Epithelial cell of esophagus (primary cell): ENCODE results near the gene FLYWCH1.

ENCODE experiments used
- DNase-seq: peaks from one replicate; pipeline ENCODE4 v3.0.0; 2010; ENCODE audit warnings: low read depth
- H3K4me3 ChIP-seq: 2 replicates; pipeline ENCODE4 v1.5.1; 2011; ENCODE audit warnings: mild to moderate bottlenecking, low read length, control low read depth
- TF ChIP-seq, protein P1 (sequence below): IDR thresholded peaks from 2 replicates; pipeline ENCODE4 v1.5.1; 2011; ENCODE audit warnings: low read depth, mild to moderate bottlenecking, low read length, control low read depth, inconsistent platforms; ENCODE audit not compliant: insufficient read depth; ENCODE audit errors: missing control alignments

FLYWCH1 gene

DNA sequence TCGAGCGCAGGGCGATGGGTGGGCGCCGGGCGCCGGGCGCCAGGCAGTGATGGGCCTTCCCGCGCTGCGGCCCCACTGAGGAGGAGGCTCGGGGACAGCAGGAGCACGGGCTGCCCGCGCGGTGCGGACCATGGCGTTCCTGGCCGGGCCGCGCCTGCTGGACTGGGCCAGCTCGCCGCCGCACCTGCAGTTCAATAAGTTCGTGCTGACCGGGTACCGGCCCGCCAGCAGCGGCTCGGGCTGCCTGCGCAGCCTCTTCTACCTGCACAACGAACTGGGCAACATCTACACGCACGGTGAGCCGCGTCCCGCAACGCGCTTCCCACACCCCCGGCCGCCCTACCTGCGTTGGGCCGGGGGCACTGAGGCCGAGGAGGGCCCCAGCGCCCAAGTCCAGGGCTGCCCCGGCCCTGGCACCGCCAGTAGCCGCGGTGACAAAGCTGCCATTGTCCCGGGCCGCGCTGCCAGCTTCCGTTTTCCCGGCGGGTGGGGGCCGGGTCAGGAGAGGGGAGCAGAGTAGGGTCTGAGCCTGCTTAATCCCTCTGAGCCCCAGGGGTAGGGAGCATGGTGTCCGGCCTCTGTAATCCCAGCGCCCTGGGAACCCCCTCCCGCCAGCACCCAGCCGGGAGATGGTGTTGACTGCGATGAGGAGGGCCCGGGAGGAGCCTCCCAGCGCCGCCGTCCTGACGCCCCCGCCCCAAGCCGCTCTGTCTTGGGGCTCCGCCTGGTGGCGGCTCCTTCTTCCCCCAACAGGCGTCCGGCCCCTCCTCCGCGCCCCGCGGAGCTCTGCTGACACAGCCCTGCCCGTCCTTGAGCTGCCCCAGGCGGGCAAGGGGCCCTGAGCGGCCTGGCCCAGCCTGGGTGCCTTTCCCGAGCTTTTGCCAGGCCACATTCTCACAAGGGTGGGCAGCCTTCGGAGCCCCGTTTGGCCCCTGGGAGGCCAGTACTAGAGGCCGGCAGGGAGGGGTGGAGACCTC is 58.1 kb downstream of the FLYWCH1 start:
- H3K4me3 ChIP-seq = peak overlapping the region; percentile 47
- peak; percentile 79 for DNase-seq
- TF ChIP-seq, protein P1, sequence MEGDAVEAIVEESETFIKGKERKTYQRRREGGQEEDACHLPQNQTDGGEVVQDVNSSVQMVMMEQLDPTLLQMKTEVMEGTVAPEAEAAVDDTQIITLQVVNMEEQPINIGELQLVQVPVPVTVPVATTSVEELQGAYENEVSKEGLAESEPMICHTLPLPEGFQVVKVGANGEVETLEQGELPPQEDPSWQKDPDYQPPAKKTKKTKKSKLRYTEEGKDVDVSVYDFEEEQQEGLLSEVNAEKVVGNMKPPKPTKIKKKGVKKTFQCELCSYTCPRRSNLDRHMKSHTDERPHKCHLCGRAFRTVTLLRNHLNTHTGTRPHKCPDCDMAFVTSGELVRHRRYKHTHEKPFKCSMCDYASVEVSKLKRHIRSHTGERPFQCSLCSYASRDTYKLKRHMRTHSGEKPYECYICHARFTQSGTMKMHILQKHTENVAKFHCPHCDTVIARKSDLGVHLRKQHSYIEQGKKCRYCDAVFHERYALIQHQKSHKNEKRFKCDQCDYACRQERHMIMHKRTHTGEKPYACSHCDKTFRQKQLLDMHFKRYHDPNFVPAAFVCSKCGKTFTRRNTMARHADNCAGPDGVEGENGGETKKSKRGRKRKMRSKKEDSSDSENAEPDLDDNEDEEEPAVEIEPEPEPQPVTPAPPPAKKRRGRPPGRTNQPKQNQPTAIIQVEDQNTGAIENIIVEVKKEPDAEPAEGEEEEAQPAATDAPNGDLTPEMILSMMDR = peak; percentile 45

DNA sequence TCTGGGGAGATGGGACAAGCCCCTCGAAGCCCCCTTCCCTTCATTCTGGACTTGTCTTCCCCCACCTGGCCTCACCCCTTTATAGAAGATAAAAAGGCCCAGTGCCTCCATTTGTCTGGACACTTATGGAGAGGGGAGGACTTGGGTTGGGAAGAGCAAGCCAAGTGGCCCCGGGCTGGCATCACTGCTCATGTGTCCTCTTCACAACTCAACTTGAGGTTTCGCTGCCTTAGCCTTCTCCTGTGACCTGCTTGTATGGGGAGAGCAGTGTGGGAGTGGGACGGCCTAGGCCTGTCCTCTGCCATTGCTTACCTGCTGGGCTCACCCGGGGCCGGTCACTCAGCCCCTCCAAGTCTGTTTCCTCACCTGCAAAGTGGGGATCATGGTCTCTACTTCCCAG is 58.8 kb downstream of the FLYWCH1 start:
- TF ChIP-seq, protein P1 = no peak
- H3K4me3 ChIP-seq = peak overlapping the region; percentile 47
- no peak for DNase-seq

DNA sequence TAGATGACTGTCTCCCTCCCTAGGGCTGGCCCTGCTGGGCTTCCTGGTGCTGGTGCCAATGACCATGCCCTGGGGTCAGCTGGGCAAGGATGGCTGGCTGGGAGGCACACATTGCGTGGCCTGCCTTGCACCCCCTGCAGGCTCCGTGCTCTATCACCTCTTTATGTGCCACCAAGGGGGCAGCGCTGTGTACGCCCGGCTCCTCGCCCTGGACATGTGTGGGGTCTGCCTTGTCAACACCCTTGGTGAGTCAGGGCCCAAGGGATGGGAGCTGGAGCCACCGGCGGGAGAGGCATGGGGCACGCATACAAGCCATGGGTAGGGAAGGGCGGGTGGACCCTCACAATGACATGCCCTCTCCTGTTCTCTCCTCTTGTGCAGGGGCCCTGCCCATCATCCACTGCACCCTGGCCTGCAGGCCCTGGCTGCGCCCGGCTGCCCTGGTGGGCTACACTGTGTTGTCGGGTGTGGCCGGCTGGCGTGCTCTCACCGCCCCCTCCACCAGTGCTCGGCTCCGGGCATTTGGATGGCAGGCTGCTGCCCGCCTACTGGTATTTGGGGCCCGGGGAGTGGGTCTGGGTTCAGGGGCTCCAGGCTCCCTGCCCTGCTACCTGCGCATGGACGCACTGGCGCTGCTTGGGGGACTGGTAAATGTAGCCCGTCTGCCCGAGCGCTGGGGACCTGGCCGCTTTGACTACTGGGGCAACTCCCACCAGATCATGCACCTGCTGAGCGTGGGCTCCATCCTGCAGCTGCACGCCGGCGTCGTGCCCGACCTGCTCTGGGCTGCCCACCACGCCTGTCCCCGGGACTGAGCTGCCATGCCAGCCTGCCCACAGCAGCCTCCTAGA is 59.6 kb downstream of the FLYWCH1 start:
- TF ChIP-seq, protein P1 = no peak
- no peak for DNase-seq
- H3K4me3 ChIP-seq = no peak overlapping the region

DNA sequence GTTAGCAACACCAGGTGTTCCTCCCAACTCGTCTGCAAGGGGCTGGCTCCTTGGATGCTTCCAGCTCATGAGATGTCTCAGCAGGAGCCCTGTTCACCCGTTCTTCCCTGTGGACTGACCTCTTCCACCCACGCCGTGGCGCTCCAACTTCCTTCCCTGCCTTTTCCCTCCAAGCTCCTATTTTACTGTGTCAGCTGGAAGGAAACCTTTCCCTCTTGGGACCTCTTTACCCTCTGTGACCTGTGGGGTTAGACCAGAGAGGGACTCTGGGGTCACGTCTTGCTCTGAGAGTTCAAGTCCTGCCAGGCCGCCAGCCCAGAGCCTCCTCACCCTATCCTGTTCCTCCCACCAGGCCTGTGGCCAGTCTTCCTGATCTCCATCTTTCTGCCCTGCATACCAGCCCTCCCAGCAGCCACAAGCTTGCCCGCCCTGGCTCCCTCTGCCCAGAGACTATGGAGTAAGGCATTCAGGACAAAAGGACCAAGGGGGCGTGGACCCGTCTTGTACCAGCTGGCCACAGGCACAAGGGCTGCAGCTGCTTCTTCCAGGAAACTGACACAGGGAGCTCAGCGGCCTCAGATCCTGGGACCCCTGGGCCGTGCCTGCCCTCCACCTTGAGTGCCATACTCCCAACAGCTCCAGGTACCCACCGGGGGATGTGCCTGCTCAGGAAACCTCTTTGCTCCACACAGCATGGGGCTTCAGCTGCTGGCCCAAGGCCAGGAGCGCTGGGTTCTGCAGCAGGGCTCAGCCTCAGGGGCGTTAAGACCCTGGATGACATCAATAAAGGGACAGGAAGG is 60.5 kb downstream of the FLYWCH1 start:
- TF ChIP-seq, protein P1 = no peak
- no peak for DNase-seq
- H3K4me3 ChIP-seq = no peak overlapping the region

DNA sequence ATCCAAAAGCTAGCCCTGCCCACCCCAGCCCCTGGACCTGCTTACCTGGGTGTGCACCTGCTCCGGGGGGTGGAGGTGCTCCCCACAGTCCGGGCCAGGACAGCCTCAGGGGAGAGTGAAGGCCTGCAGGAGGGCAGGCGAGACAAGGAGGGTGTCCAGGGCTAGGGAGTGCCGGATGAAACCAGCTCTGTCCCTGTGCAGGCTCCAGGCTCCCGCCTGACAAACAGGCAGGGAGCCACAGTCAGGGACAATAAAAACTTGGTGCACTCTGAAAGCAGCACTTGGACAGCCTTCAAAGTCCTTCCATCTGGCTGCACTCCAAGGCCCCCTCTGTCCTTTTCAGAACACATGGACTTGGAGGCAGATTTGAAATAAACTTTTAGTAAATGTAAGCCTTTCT is 61.4 kb downstream of the FLYWCH1 start:
- no peak overlapping the region for H3K4me3 ChIP-seq
- TF ChIP-seq, protein P1 = no peak
- DNase-seq = no peak

DNA sequence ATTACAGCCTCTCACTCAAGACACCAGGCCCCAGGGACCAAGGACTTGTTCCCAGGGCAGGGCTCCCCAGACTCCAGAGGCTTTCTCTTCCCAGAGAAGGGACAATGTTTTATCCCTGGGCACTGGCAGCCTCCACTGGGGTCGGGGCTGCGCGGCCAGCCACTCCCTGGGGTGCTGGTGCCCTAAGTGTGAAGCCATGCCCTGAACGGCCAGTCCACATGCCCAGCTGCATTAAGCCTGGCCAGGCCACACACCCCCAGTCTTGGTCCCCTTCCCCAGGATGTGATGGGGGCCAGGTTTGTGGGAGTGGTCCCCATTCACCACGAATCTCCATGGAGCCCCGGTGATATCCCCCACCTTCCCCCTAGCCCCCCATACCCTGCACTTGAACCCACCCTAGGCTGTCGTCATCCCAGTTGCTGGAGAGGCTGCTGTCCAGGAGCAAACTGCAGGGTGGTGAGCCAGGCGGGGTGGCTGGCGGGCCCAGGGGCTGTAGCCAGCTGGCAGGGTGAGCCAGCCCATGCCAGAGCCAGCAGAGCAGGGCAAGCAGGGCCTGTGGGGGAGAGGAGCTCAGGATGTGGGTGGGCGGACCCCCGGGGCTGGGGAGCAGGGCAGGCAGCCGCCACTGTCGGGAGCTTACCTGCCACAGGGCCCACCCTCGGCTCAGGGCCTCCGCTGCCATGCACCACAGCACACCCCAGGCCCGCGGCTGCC is 62.0 kb downstream of the FLYWCH1 start:
- H3K4me3 ChIP-seq = no peak overlapping the region
- TF ChIP-seq, protein P1 = no peak

More for the DNA sequence above, 62.0 kb downstream of the FLYWCH1 start:
- DNase-seq = no peak
